Measurements from ENCODE around the gene MED13. TPM values are rescaled to one million over a fixed set of nuclear protein-coding genes. Genes with fewer than 3 reads are reported as not detected.

The MED13 gene
- total RNA-seq, 2 experiments from 2014 or later = 46.9 to 52.9 TPM

DNA sequence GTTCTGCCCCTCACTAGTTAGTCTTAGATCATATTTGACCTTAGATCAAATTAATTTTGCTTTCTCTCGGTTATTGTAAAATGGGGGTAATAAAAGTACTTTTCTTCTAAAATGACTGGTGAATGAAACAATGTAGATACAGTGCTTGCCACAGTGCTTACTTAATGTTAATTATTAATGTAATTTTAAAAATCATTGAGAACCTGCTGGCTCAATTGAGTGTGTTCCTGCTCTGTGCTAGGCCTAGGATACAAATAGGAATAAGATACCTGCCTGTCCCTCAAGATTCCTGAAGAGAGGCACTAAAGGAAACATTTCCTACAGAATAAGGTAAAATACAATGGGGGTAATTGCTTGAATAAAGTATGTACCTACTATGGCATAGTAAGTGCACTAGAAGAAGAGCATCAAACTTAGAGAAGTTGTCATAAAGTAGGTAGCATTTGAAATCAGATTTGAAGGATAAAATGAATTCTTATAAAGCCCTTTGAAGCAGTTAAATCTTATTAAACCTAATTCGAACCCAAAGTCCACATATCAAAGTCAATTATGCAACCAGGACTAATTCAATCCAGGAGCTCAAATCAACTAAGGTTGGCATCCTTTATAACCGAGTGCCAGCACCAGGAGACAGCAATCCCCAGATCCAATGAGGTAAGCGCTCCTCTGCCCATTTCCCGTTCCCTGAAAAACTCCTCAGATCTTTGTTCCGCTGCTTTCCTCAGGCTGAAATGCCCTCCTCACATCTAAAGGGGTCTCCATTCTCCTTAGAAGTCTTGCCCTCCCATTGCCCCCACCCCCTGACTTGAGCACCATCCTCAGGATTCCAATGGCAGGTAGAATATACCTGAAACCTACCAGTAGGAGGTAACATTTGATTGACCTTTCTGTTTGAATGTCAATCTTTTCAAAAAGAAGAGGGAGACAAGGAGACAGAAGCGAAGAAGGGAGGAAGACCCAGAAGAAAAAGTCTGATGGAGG lies 2.4 kb upstream of the MED13 start:
- no peak for ATAC-seq
- Mint-ChIP-seq H3K27me3 (ENCODE audit: low read depth) (no peaks in the 10 kb centered on the region), H3K27ac (no peak overlapping the region), H3K4me1 (ENCODE audit: low read depth) (peaks cover 22% of the 10 kb centered on the region), H3K4me3 (no peak overlapping the region), H3K36me3 (ENCODE audit: low read depth) (peaks cover 8% of the 10 kb centered on the region), H3K9me3 (ENCODE audit: insufficient read depth) (no peaks in the 10 kb centered on the region)
- CTCF ChIA-PET = no interaction called here
- POLR2A ChIA-PET = interaction anchor here (0.7 kb wide), 1 partner anchor 446 kb away, joined by 3 read pairs; no protein-coding TSS in a partner anchor
- DNase-seq = no peak

DNA sequence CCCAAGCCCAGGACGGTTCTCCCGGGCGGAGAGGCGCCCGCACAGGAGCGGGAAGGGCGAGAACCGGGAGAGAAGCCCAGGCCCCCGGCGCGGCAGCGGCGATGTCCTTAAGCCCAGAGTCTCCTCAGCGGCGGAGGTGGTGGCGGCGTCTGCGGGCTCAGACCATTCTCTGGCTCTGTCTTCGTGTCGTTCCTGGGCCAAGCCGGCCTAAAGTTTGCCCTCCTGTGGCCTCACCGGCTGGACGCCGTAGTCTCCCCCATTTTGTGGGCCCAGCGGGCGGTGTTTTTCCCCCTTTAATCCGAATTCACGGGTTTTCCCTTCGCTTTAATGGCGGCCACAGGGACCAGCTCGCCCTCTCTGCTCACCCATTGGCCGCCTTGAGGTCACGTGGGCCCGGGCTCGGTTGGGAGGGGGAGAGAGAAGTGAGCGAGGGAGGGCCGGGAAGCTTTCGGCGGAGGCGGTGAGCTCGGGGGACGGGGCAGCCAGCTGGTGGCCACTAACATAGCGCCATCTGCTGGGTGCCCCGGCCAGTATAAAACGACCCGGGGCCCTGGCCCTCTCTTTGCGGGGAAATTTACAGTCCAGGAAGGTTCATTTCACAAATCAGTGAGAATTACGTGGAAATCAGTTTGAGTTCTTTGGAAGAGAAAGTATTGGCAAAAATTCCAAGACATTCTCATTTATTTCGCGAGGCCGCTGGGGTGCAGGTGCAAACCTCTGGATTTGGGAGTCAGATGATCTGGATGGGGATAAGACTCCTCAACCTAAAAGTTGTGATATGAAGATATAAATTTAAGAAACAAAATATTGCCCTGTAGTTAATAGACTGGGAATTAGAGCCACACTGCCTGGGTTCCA lies 762 bp upstream of the MED13 start:
- CTCF ChIA-PET = interaction anchor here (0.6 to 8.3 kb wide), 27 partner anchors 10 to 612 kb away, joined by 3 to 86 read pairs (median 4); no protein-coding TSS in a partner anchor
- Mint-ChIP-seq H3K27me3 (ENCODE audit: low read depth) (no peaks in the 10 kb centered on the region), H3K36me3 (ENCODE audit: low read depth) (peaks cover 17% of the 10 kb centered on the region), H3K4me3 (peak overlapping the region; percentile 93), H3K27ac (peak overlapping the region; percentile 96), H3K9me3 (ENCODE audit: insufficient read depth) (no peaks in the 10 kb centered on the region), H3K4me1 (ENCODE audit: low read depth) (peaks cover 28% of the 10 kb centered on the region)
- ATAC-seq (peak; percentile 95), DNase-seq (peak; percentile 99)
- POLR2A ChIA-PET = interaction anchor here (0.8 to 2.5 kb wide), 6 partner anchors 13 to 204 kb away, joined by 3 to 8 read pairs (median 6); partner anchors contain the start of gene BRIP1

DNA sequence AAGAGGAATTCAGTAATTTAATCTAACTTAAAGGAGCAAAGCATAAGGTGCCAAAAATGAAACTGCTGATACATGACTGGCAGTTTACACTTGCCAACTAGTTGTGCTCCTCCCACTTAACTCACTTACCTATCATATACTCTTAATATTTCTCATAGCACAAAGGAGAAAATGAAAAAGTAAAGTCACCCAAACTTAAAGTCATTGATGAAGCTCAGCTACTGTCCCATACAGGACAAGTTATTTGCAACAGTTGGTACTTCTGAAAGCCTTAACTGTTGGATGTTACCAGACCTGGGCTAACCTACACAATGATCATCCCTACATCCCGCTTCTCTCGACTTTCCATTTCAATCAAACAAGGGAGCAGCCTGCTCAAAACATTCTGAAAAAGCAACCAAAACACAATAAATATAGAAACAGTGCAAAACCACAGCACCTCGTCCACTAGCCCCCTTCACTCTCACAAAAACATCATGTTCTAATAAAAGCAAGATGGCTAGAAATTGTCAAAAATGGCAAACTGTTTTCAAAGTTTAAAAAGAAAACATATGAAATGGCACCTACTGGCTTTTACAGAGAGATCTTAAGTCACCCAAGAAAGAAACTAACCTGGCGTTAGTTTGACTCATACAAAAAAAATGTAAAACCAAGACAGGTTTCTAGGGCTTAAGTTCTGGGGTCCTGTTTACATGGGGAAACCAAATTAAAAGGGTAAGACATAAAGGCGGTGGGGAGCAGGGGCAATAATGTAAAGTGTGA lies 868 bp downstream of the MED13 start:
- Mint-ChIP-seq H3K27me3 (ENCODE audit: low read depth) (no peaks in the 10 kb centered on the region), H3K4me3 (peak overlapping the region; percentile 89), H3K27ac (peak overlapping the region; percentile 91), H3K4me1 (ENCODE audit: low read depth) (peaks cover 34% of the 10 kb centered on the region), H3K36me3 (ENCODE audit: low read depth) (peaks cover 23% of the 10 kb centered on the region), H3K9me3 (ENCODE audit: insufficient read depth) (no peaks in the 10 kb centered on the region)
- DNase-seq (peak; percentile 30), ATAC-seq (peak; percentile 42)
- CTCF ChIA-PET = interaction anchor here (0.7 to 8.3 kb wide), 5 partner anchors 10 to 47 kb away, joined by 3 to 86 read pairs (median 3); no protein-coding TSS in a partner anchor
- POLR2A ChIA-PET = interaction anchor here (0.6 to 2.5 kb wide), 4 partner anchors 11 to 201 kb away, joined by 4 to 7 read pairs (median 4); partner anchors contain the start of gene BRIP1

DNA sequence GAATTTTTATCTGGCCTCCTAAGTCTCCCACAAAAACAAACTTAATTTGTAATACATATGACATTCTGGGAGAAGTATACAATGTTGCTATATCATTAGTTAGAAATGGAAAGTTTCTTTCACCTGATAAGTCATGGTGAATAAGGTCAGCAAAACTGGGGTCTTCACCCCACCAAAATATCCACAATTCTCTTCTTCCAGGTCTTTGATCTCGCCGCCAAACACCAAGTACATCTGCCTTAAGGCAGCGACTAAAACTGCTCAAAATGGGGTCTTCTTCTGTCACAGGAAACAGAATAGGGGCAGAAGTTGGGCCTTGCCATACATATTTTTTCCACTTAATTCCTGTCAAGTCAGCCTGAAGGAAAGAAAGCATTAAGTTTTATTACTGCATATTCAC lies 2.1 kb downstream of the MED13 start:
- Mint-ChIP-seq H3K27ac (peak overlapping the region; percentile 58), H3K36me3 (ENCODE audit: low read depth) (peaks cover 31% of the 10 kb centered on the region), H3K4me3 (peak overlapping the region; percentile 89), H3K4me1 (ENCODE audit: low read depth) (peaks cover 40% of the 10 kb centered on the region), H3K27me3 (ENCODE audit: low read depth) (no peaks in the 10 kb centered on the region), H3K9me3 (ENCODE audit: insufficient read depth) (no peaks in the 10 kb centered on the region)
- ATAC-seq (no peak), DNase-seq (no peak)
- CTCF ChIA-PET = interaction anchor here (1.5 to 8.3 kb wide), 3 partner anchors 8 to 49 kb away, joined by 3 to 86 read pairs (median 3); no protein-coding TSS in a partner anchor
- POLR2A ChIA-PET = interaction anchor here (2.1 kb wide), 1 partner anchor 200 kb away, joined by 7 read pairs; the partner anchor contains the start of gene BRIP1

DNA sequence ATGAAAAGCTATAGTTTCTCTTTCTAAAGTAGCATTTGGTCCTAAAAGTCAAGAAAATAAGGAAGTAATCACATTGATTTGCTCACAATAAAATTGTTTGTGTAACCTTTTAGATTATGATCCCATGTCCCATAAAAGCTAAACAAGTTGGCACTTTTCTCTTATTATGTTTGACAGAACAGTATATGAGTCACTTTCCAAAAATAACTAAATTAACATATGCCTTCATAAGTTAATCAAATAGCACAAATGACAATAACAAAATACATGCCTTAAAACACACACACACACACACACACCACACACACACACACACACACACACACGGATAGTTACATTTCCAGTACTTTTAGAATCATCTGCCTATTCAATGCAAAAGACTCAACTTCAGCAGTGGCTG lies 2.8 kb downstream of the MED13 start:
- Mint-ChIP-seq H3K27ac (peak overlapping the region; percentile 31), H3K36me3 (ENCODE audit: low read depth) (peaks cover 35% of the 10 kb centered on the region), H3K9me3 (ENCODE audit: insufficient read depth) (no peaks in the 10 kb centered on the region), H3K27me3 (ENCODE audit: low read depth) (no peaks in the 10 kb centered on the region), H3K4me1 (ENCODE audit: low read depth) (peaks cover 42% of the 10 kb centered on the region), H3K4me3 (peak overlapping the region; percentile 89)
- ATAC-seq (no peak), DNase-seq (no peak)
- ChIA-PET CTCF (interaction anchor here (0.8 to 8.3 kb wide), 5 partner anchors 9 to 359 kb away, joined by 3 to 86 read pairs (median 4); no protein-coding TSS in a partner anchor), POLR2A (interaction anchor here (2.1 kb wide), 1 partner anchor 199 kb away, joined by 7 read pairs; the partner anchor contains the start of gene BRIP1)

DNA sequence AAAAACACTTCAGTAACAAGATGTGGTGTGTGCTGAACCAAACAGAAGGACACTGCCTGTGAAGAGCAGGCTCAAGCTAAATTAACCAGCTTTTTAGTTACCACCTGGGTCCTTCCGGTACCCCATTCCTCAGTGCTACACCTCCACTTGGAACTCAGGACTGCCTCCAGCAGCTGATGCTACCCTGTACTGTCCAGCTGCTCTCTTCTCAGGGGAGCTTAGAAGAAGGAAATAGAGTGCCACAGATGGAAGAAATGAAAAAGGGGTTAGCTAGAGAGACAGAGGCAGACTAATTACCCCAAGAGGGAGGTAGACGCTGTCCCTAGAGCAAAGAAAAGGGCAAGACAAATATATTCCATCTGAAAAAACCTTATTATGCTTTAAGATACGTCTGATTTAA lies 5.7 kb downstream of the MED13 start:
- DNase-seq = no peak
- POLR2A ChIA-PET = interaction anchor here (1.5 kb wide), 1 partner anchor 30 kb away, joined by 3 read pairs; no protein-coding TSS in a partner anchor
- no peak overlapping the region for H3K4me3 Mint-ChIP-seq
- CTCF ChIA-PET = interaction anchor here (1.2 to 8.3 kb wide), 3 partner anchors 15 to 196 kb away, joined by 3 to 86 read pairs (median 7); partner anchors contain the start of gene BRIP1
- peaks cover 38% of the 10 kb centered on the region for H3K4me1 Mint-ChIP-seq (ENCODE audit: low read depth)
- H3K27ac Mint-ChIP-seq = no peak overlapping the region
- H3K27me3 Mint-ChIP-seq (ENCODE audit: low read depth) = no peaks in the 10 kb centered on the region
- H3K9me3 Mint-ChIP-seq (ENCODE audit: insufficient read depth) = no peaks in the 10 kb centered on the region
- peaks cover 47% of the 10 kb centered on the region for H3K36me3 Mint-ChIP-seq (ENCODE audit: low read depth)
- ATAC-seq = no peak

DNA sequence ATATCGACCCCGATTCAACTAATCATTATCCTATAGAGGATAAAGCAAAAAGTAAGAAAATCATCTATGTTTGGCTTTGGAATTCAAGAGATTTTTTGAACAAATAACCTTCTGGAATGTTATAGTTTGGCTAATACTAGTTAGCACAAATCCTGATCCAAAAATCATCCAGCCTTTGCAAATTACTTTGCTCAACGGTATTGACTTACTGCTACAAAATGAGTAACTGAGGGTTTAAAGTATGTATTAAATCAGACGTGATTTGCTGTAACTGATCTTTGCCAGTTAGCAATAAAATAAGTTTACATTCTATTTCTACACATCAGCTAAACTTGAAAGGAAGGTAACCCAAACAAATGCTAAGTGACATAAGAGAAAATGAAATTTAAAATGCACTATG lies 6.5 kb downstream of the MED13 start:
- POLR2A ChIA-PET = no interaction called here
- no peak for DNase-seq
- Mint-ChIP-seq H3K4me1 (ENCODE audit: low read depth) (peaks cover 36% of the 10 kb centered on the region), H3K36me3 (ENCODE audit: low read depth) (peaks cover 48% of the 10 kb centered on the region), H3K9me3 (ENCODE audit: insufficient read depth) (no peaks in the 10 kb centered on the region), H3K27me3 (ENCODE audit: low read depth) (no peaks in the 10 kb centered on the region), H3K4me3 (no peak overlapping the region), H3K27ac (no peak overlapping the region)
- CTCF ChIA-PET = interaction anchor here (1.2 to 8.3 kb wide), 3 partner anchors 14 to 195 kb away, joined by 3 to 86 read pairs (median 7); partner anchors contain the start of gene BRIP1
- no peak for ATAC-seq

DNA sequence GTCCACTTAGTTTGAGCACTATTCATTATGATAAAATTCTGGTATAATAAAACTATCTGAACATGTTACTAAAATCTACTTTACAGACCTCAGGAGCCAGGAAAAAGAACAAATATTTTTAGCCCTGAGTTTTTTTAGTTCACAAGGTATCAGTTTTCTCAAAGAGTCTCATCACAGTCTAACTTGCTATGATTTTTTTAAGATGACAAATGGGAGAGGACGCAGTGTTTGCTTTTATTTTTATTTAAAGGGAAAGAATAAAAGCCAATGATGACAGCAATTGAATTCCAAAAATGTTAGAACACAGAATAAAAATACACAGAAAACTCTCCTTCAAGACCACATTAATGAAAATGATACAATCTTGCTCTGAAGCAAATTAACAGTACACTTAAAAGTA lies 7.4 kb downstream of the MED13 start:
- H3K27me3 Mint-ChIP-seq (ENCODE audit: low read depth) = no peaks in the 10 kb centered on the region
- no peaks in the 10 kb centered on the region for H3K9me3 Mint-ChIP-seq (ENCODE audit: insufficient read depth)
- peaks cover 31% of the 10 kb centered on the region for H3K4me1 Mint-ChIP-seq (ENCODE audit: low read depth)
- ChIA-PET CTCF (no interaction called here), POLR2A (no interaction called here)
- no peak for ATAC-seq
- no peak overlapping the region for H3K4me3 Mint-ChIP-seq
- H3K36me3 Mint-ChIP-seq (ENCODE audit: low read depth) = peaks cover 49% of the 10 kb centered on the region
- DNase-seq = no peak
- H3K27ac Mint-ChIP-seq = no peak overlapping the region

DNA sequence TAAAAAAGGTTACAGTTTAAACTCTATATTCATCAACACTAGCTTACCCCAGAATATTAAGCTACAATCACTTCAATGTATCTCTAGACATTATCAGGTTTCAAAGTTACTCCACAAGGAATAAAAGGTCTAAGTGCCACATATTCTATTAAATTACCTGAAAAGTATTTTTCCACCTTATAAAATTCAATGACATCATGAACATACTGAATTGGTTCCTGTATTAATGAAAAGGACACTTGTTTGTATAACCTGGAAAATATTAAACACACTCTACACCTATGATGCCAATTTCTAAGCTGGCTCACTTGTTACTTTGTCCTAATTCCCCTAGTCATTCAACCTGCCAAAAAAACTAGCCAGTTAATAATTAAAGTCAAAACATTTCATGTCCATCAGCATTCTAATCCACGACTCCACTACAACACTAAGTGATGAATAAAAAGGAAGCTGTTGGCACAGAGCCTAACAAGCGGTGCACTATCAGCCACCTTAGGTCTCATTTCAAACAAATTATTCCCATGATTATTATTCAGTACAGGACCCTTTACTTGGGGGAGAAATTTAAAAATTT lies 12.2 kb downstream of the MED13 start:
- H3K9me3 Mint-ChIP-seq (ENCODE audit: insufficient read depth) = no peaks in the 10 kb centered on the region
- H3K4me1 Mint-ChIP-seq (ENCODE audit: low read depth) = peaks cover 15% of the 10 kb centered on the region
- ChIA-PET CTCF (interaction anchor here (0.9 to 3.0 kb wide), 4 partner anchors 8 to 57 kb away, joined by 3 to 19 read pairs (median 6); no protein-coding TSS in a partner anchor), POLR2A (interaction anchor here (0.7 to 1.4 kb wide), 3 partner anchors 12 to 190 kb away, joined by 4 to 8 read pairs (median 5); no protein-coding TSS in a partner anchor)
- H3K27ac Mint-ChIP-seq = no peak overlapping the region
- H3K36me3 Mint-ChIP-seq (ENCODE audit: low read depth) = peaks cover 52% of the 10 kb centered on the region
- no peaks in the 10 kb centered on the region for H3K27me3 Mint-ChIP-seq (ENCODE audit: low read depth)
- H3K4me3 Mint-ChIP-seq = no peak overlapping the region
- ATAC-seq = no peak
- no peak for DNase-seq

DNA sequence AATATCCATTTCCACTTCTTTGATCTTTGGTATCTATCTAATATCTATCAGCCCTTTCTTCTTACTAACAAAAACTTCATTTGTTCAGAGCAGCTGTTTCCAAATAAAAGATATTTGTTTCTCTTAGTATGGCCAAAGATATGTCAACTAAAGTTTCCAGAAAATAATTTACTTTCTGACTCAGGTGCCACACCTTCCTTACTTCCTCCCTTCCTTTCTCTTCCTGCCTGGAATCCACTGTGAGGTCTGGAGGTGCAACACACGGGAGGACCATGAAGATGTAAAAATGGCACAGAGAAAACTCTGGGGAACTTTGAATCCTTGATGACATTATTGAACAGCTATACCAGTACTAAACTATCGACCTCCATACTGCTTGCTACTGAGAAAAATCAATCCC lies 14.0 kb downstream of the MED13 start:
- no peak for ATAC-seq
- H3K4me3 Mint-ChIP-seq = no peak overlapping the region
- H3K27me3 Mint-ChIP-seq (ENCODE audit: low read depth) = no peaks in the 10 kb centered on the region
- no peaks in the 10 kb centered on the region for H3K9me3 Mint-ChIP-seq (ENCODE audit: insufficient read depth)
- no peak for DNase-seq
- no peak overlapping the region for H3K27ac Mint-ChIP-seq
- ChIA-PET POLR2A (interaction anchor here (1.5 kb wide), 1 partner anchor 28 kb away, joined by 3 read pairs; no protein-coding TSS in a partner anchor), CTCF (no interaction called here)
- H3K4me1 Mint-ChIP-seq (ENCODE audit: low read depth) = peaks cover 13% of the 10 kb centered on the region
- peaks cover 50% of the 10 kb centered on the region for H3K36me3 Mint-ChIP-seq (ENCODE audit: low read depth)
